ENCODE measurements around the gene PLEKHG4B.

- TF ChIP-seq CTCF (conservative IDR thresholded peaks at IDR 0.05) = no peak
- no peak for TF ChIP-seq ZFX (IDR thresholded peaks at IDR 0.05)
These were observed 13.6 kb downstream of the PLEKHG4B start for GRCh38 chr5:105504-106070.
